Progenitor cell of endocrine pancreas (in vitro differentiated cells): Measurements from ENCODE around the gene ANO4. TPM values are rescaled to one million over a fixed set of nuclear protein-coding genes. Genes with fewer than 3 reads are reported as not detected.
A peak's percentile ranks its signal among the peaks of the same experiment; 100 is the strongest.

Experiments
- DNase-seq: peaks from one replicate; pipeline ENCODE4 v3.0.0; 2021; ENCODE audit warnings: low spot score; ENCODE audit not compliant: unreplicated experiment
- H3K27ac Mint-ChIP-seq: 2 replicates; pipeline ENCODE4 v1.8.0; 2021; ENCODE audit warnings: mild to moderate bottlenecking, moderate library complexity, mixed read lengths
- H3K27me3 Mint-ChIP-seq: 2 replicates; pipeline ENCODE4 v1.8.0; 2021; ENCODE audit warnings: mixed read lengths
- H3K36me3 Mint-ChIP-seq: 2 replicates; pipeline ENCODE4 v1.8.0; 2022; ENCODE audit warnings: mixed read lengths; ENCODE audit not compliant: insufficient read depth
- H3K4me1 Mint-ChIP-seq: 2 replicates; pipeline ENCODE4 v1.8.0; 2021; ENCODE audit warnings: low read depth, mixed read lengths
- H3K4me3 Mint-ChIP-seq: 2 replicates; pipeline ENCODE4 v1.8.0; 2021; ENCODE audit warnings: low read depth, mild to moderate bottlenecking, moderate library complexity, mixed read lengths
- H3K9me3 Mint-ChIP-seq: 2 replicates; pipeline ENCODE4 v1.8.0; 2021; ENCODE audit warnings: low read depth, mixed read lengths
- total RNA-seq: library from RNA; stranded (reverse); gene quantifications from 2 replicates; pipeline ENCODE4 v1.2.1, GENCODE V29; 2021
- TF ChIP-seq, protein P1 (sequence below): fragments of 200-600 bp; sonication (generic); IDR thresholded peaks from one replicate; pipeline ENCODE4 v1.5.0; 2021; ENCODE audit warnings: antibody characterized with exemption, mild to moderate bottlenecking; ENCODE audit not compliant: unreplicated experiment

ANO4 gene
- total RNA-seq, 1 donor from 2014 or later, result 0.38 TPM

DNA sequence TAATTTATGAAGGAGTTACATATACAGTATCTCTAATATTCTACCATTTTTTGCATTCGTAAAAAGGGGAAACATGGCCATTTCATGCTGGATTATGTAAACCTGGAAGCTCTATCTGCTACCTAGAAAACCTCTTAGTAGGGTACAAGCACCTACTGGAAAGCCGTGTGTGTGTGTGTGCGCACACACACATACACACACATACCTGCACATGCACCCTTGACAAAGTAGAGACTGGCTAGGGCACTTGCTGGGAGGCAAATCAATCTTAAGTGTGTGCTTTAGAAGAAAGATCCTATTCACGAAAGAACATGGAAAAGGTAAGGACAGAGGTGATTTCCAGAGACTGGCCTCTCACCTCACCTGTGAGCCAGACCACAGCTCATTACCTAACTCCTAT lies 224.6 kb downstream of the ANO4 start:
- TF ChIP-seq, protein P1, sequence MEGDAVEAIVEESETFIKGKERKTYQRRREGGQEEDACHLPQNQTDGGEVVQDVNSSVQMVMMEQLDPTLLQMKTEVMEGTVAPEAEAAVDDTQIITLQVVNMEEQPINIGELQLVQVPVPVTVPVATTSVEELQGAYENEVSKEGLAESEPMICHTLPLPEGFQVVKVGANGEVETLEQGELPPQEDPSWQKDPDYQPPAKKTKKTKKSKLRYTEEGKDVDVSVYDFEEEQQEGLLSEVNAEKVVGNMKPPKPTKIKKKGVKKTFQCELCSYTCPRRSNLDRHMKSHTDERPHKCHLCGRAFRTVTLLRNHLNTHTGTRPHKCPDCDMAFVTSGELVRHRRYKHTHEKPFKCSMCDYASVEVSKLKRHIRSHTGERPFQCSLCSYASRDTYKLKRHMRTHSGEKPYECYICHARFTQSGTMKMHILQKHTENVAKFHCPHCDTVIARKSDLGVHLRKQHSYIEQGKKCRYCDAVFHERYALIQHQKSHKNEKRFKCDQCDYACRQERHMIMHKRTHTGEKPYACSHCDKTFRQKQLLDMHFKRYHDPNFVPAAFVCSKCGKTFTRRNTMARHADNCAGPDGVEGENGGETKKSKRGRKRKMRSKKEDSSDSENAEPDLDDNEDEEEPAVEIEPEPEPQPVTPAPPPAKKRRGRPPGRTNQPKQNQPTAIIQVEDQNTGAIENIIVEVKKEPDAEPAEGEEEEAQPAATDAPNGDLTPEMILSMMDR, result no peak
- peaks cover 2% of the 10 kb centered on the region for H3K4me1 Mint-ChIP-seq
- H3K9me3 Mint-ChIP-seq, result peaks cover 4% of the 10 kb centered on the region
- H3K36me3 Mint-ChIP-seq, result no peaks in the 10 kb centered on the region
- no peaks in the 10 kb centered on the region for H3K27me3 Mint-ChIP-seq
- no peak overlapping the region for H3K4me3 Mint-ChIP-seq
- no peak for DNase-seq
- H3K27ac Mint-ChIP-seq, result peak overlapping the region; percentile 70

DNA sequence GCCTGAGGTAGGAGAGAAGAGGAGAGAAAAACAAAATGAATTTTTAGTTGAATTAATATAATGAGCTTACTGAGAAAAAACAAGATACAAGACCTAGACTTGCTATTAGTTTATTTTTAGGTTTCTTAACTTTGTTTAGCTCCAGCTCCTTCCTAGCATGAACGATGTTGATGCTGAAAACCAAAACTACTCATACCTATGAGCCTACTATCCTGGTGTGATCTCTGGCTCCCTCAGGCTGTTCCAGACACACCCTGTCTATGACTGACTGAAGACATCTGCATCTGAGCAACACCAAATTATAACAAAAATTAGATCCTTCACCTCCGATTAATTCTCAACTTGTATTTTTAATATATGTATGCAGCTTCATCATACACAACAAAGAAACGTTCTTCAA lies 225.1 kb downstream of the ANO4 start:
- no peak overlapping the region for H3K27ac Mint-ChIP-seq
- no peak for DNase-seq
- H3K4me1 Mint-ChIP-seq, result peaks cover 2% of the 10 kb centered on the region
- TF ChIP-seq, protein P1, result no peak
- no peak overlapping the region for H3K4me3 Mint-ChIP-seq
- no peaks in the 10 kb centered on the region for H3K36me3 Mint-ChIP-seq
- H3K9me3 Mint-ChIP-seq, result peaks cover 4% of the 10 kb centered on the region
- H3K27me3 Mint-ChIP-seq, result no peaks in the 10 kb centered on the region

DNA sequence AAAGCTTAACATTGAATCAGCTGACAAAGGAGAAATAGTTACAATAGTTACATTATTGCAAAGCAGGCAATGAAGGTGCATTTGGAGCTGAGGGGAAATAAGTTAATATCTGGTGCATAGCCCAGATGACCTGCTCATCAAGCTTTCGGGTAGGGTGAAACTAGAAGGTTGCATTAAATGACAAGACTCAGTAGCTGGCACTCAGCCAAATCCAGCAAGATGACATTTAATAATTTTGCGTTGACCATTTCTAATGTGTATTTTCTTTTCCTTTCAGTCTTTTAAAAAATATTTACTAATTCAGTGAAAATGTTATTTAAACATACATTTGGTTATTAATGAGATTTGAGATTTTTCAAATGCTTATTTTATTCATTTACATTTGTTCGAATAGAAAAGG lies 226.9 kb downstream of the ANO4 start:
- Mint-ChIP-seq H3K4me3 (no peak overlapping the region), H3K27me3 (no peaks in the 10 kb centered on the region), H3K4me1 (peaks cover 2% of the 10 kb centered on the region), H3K36me3 (no peaks in the 10 kb centered on the region), H3K9me3 (peaks cover 4% of the 10 kb centered on the region), H3K27ac (no peak overlapping the region)
- TF ChIP-seq, protein P1, result no peak
- DNase-seq, result no peak

DNA sequence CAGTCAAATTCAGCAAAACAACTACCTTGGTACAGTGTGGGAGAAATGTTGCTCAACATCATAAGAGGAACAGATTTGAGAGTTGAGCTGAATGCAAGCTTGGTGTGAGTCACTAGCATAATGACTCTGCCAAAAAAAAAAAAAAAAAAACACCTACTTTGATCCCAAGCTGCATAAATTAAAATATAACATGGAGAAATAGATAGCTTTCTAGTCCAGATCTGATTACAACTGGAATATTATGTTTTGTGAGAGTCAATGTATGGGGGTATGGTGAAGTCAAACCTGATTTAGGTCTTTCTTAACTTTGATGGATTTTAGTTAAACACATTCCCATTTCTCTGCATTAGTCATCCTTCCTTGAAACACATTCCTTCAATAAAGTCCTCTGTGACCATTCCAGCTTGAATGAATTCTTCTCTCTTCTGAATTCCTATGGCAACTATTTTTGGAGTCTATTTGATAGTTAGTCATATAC lies 227.4 kb downstream of the ANO4 start:
- H3K27ac Mint-ChIP-seq, result no peak overlapping the region
- peaks cover 2% of the 10 kb centered on the region for H3K4me1 Mint-ChIP-seq
- no peaks in the 10 kb centered on the region for H3K27me3 Mint-ChIP-seq
- no peak overlapping the region for H3K4me3 Mint-ChIP-seq
- DNase-seq, result no peak
- H3K36me3 Mint-ChIP-seq, result no peaks in the 10 kb centered on the region
- TF ChIP-seq, protein P1, result no peak
- H3K9me3 Mint-ChIP-seq, result peaks cover 4% of the 10 kb centered on the region

DNA sequence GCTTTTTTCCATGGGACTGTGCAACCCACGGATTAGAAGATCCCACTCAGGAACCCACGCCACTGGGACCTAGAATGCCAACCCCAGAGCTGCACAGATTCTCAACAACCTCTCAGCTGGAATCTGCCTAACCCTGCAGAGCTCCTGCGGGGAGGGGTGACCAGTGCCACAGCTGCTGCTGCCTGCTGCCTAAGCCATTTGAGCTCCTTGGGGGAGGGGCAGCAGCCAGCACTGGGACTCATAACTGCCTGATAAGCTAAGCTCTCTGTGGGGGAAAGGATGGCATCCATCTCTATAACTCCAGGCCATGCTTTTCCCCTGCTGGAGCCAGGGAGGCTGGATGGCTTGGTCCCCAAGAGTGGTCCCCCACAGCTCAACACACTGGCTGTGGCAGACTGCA lies 232.6 kb downstream of the ANO4 start:
- H3K27ac Mint-ChIP-seq, result no peak overlapping the region
- H3K27me3 Mint-ChIP-seq, result no peaks in the 10 kb centered on the region
- TF ChIP-seq, protein P1, result no peak
- no peak for DNase-seq
- peaks cover 2% of the 10 kb centered on the region for H3K36me3 Mint-ChIP-seq
- H3K4me3 Mint-ChIP-seq, result no peak overlapping the region
- no peaks in the 10 kb centered on the region for H3K4me1 Mint-ChIP-seq
- peaks cover 30% of the 10 kb centered on the region for H3K9me3 Mint-ChIP-seq
